Neural cell (in vitro differentiated cells): Measurements from ENCODE around the gene PTGES. TPM values are rescaled to one million over a fixed set of nuclear protein-coding genes. Genes with fewer than 3 reads are reported as not detected.

ENCODE experiments used
- H2AFZ ChIP-seq: fragments of 200-600, 300-800 bp; sonication (generic), shearing (Covaris generic); 2 replicates; pipeline ENCODE4 v1.6.0; 2014; ENCODE audit warnings: low read depth, mild to moderate bottlenecking, antibody characterized with exemption, low read length, moderate library complexity
- H3F3A ChIP-seq: fragments of 200-600 bp; shearing (Covaris generic); 2 replicates; pipeline ENCODE4 v1.6.1; 2016; ENCODE audit warnings: mild to moderate bottlenecking, moderate library complexity, mixed read lengths, antibody characterized with exemption, low read length; ENCODE audit not compliant: insufficient read depth, poor library complexity, severe bottlenecking
- H3K27ac ChIP-seq: fragments of 200-600, 300-800 bp; sonication (generic), shearing (Covaris generic); 2 replicates; pipeline ENCODE4 v1.5.1; 2014; ENCODE audit warnings: mild to moderate bottlenecking, low read length, moderate library complexity
- H3K27me3 ChIP-seq: fragments of 300-800, 200-600 bp; sonication (generic), shearing (Covaris generic); 2 replicates; pipeline ENCODE4 v1.6.0; 2014; ENCODE audit warnings: mild to moderate bottlenecking, low read depth, low read length, moderate library complexity; ENCODE audit not compliant: insufficient read depth
- H3K36me3 ChIP-seq: fragments of 300-800, 200-600 bp; sonication (generic), shearing (Covaris generic); 2 replicates; pipeline ENCODE4 v1.5.1; 2014; ENCODE audit warnings: mild to moderate bottlenecking, antibody characterized with exemption, low read length, moderate library complexity; ENCODE audit not compliant: insufficient read depth
- H3K4me2 ChIP-seq: fragments of 300-800, 200-600 bp; sonication (generic), shearing (Covaris generic); 2 replicates; pipeline ENCODE4 v1.6.0; 2014; ENCODE audit warnings: mild to moderate bottlenecking, low read length
- H3K4me3 ChIP-seq: fragments of 300-800, 200-600 bp; sonication (generic), shearing (Covaris generic); 2 replicates; pipeline ENCODE4 v1.5.1; 2014; ENCODE audit warnings: mild to moderate bottlenecking, low read length, moderate library complexity
- H3K79me2 ChIP-seq: fragments of 200-600 bp; shearing (Covaris generic); replicated peaks from 2 replicates; pipeline ENCODE4 v1.6.0; 2014; ENCODE audit warnings: mild to moderate bottlenecking, low read length, moderate library complexity; ENCODE audit not compliant: insufficient read depth
- H3K9ac ChIP-seq: fragments of 300-800, 200-600 bp; sonication (generic), shearing (Covaris generic); 2 replicates; pipeline ENCODE4 v1.6.1; 2016; ENCODE audit warnings: mild to moderate bottlenecking, low read length, mixed read lengths
- H3K9me2 ChIP-seq: fragments of 200-600 bp; shearing (Covaris generic); 2 replicates; pipeline ENCODE4 v1.6.1; 2016; ENCODE audit warnings: mild to moderate bottlenecking, low read length, mixed read lengths; ENCODE audit not compliant: insufficient read depth
- H3K9me3 ChIP-seq: fragments of 200-600, 300-800 bp; sonication (generic), shearing (Covaris generic); 2 replicates; pipeline ENCODE4 v1.6.1; 2016; ENCODE audit warnings: mild to moderate bottlenecking, mixed run types, low read length, moderate library complexity, mixed read lengths
- H4K20me1 ChIP-seq: fragments of 200-600 bp; shearing (Covaris generic); 2 replicates; pipeline ENCODE4 v1.6.1; 2016; ENCODE audit warnings: mild to moderate bottlenecking, mixed run types; ENCODE audit not compliant: insufficient read depth
- CTCF ChIP-seq: fragments of 450-650 bp; IDR thresholded peaks from 2 replicates; pipeline ENCODE4 v1.5.1; 2014; ENCODE audit warnings: antibody characterized with exemption, mild to moderate bottlenecking, moderate library complexity; ENCODE audit not compliant: poor library complexity, severe bottlenecking
- EP300 ChIP-seq: fragments of 450-650 bp; conservative IDR thresholded peaks from 2 replicates; pipeline ENCODE4 v1.6.1; 2014; ENCODE audit warnings: antibody characterized with exemption, mild to moderate bottlenecking, moderate library complexity; ENCODE audit not compliant: poor library complexity, severe bottlenecking
- EZH2 ChIP-seq: fragments of 200-600, 300-800 bp; shearing (Covaris generic), sonication (generic); IDR thresholded peaks from 2 replicates; pipeline ENCODE4 v1.6.1; 2014; ENCODE audit warnings: antibody characterized with exemption, low read length, borderline replicate concordance, mild to moderate bottlenecking; ENCODE audit not compliant: insufficient read depth, poor library complexity, severe bottlenecking
- MXI1 ChIP-seq: fragments of 450-650 bp; conservative IDR thresholded peaks from 2 replicates; pipeline ENCODE4 v1.6.1; 2014; ENCODE audit warnings: antibody characterized with exemption, mild to moderate bottlenecking; ENCODE audit not compliant: poor library complexity, severe bottlenecking
- POLR2AphosphoS5 ChIP-seq: IDR thresholded peaks from 2 replicates; pipeline ENCODE4 v1.6.1; 2012
- RAD21 ChIP-seq: fragments of 450-650 bp; conservative IDR thresholded peaks from 2 replicates; pipeline ENCODE4 v1.6.1; 2014; ENCODE audit warnings: antibody characterized with exemption, mild to moderate bottlenecking, moderate library complexity
- SMC3 ChIP-seq: fragments of 450-650 bp; conservative IDR thresholded peaks from 2 replicates; pipeline ENCODE4 v1.6.1; 2014; ENCODE audit warnings: antibody characterized with exemption, mild to moderate bottlenecking, moderate library complexity; ENCODE audit not compliant: poor library complexity
- TAF1 ChIP-seq: IDR thresholded peaks from 2 replicates; pipeline ENCODE4 v1.6.1; 2012; ENCODE audit warnings: low read depth
- polyA plus RNA-seq: library from polyadenylated mRNA; depleted of rRNA; stranded (reverse); fragments of >200 nt; gene quantifications from 2 replicates; pipeline ENCODE4 v1.2.3, GENCODE V29; 2014
- TF ChIP-seq, protein P1 (sequence below): IDR thresholded peaks from 2 replicates; pipeline ENCODE4 v1.6.1; 2012; ENCODE audit warnings: borderline replicate concordance

PTGES gene
- polyA plus RNA-seq, 1 donor from 2014 or later: 0.63 TPM

- Histone ChIP-seq H3F3A (no peaks in the 10 kb centered on the region), H3K27ac (no peak overlapping the region), H3K9me3 (no peaks in the 10 kb centered on the region), H3K9ac (no peak overlapping the region), H4K20me1 (no peaks in the 10 kb centered on the region), H3K9me2 (no peaks in the 10 kb centered on the region), H3K4me3 (no peak overlapping the region), H3K4me2 (no peak overlapping the region), H3K27me3 (no peaks in the 10 kb centered on the region), H3K79me2 (no peaks in the 10 kb centered on the region), H2AFZ (no peak overlapping the region), H3K36me3 (no peaks in the 10 kb centered on the region)
- TF ChIP-seq POLR2AphosphoS5 (no peak), EP300 (no peak), RAD21 (no peak), CTCF (no peak)
Measured at GRCh38 chr9:129778469-129778868, 25.6 kb upstream of the PTGES start.

DNA sequence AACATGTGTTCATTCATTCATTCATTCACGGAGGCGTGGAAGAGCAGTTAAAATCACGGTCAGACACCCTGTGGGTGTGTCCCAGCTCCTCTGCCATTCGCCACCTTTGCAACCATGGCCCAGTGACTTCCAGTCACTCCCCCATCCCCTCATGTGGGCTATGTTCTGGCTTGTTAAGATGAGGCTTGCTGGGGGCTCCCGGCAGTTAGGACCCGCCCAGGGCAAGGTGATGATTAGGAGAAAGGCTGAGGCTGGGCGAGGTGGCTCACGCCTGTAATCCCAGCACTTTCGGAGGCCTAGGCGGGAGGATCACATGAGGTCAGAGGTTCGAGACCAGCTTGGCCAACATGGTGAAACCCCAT lies 24.9 kb upstream of the PTGES start:
- Histone ChIP-seq H3K79me2 (no peaks in the 10 kb centered on the region), H3K4me2 (no peak overlapping the region), H3K9me2 (no peaks in the 10 kb centered on the region), H3K27me3 (no peaks in the 10 kb centered on the region), H3K9me3 (no peaks in the 10 kb centered on the region), H3K9ac (no peak overlapping the region), H4K20me1 (no peaks in the 10 kb centered on the region), H3F3A (no peaks in the 10 kb centered on the region), H2AFZ (no peak overlapping the region), H3K4me3 (no peak overlapping the region), H3K27ac (no peak overlapping the region), H3K36me3 (no peaks in the 10 kb centered on the region)
- no peak for TF ChIP-seq RAD21
- TF ChIP-seq EZH2: no peak
- TF ChIP-seq EP300: no peak
- TF ChIP-seq, protein P1, sequence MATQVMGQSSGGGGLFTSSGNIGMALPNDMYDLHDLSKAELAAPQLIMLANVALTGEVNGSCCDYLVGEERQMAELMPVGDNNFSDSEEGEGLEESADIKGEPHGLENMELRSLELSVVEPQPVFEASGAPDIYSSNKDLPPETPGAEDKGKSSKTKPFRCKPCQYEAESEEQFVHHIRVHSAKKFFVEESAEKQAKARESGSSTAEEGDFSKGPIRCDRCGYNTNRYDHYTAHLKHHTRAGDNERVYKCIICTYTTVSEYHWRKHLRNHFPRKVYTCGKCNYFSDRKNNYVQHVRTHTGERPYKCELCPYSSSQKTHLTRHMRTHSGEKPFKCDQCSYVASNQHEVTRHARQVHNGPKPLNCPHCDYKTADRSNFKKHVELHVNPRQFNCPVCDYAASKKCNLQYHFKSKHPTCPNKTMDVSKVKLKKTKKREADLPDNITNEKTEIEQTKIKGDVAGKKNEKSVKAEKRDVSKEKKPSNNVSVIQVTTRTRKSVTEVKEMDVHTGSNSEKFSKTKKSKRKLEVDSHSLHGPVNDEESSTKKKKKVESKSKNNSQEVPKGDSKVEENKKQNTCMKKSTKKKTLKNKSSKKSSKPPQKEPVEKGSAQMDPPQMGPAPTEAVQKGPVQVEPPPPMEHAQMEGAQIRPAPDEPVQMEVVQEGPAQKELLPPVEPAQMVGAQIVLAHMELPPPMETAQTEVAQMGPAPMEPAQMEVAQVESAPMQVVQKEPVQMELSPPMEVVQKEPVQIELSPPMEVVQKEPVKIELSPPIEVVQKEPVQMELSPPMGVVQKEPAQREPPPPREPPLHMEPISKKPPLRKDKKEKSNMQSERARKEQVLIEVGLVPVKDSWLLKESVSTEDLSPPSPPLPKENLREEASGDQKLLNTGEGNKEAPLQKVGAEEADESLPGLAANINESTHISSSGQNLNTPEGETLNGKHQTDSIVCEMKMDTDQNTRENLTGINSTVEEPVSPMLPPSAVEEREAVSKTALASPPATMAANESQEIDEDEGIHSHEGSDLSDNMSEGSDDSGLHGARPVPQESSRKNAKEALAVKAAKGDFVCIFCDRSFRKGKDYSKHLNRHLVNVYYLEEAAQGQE: no peak
- no peak for TF ChIP-seq POLR2AphosphoS5
- no peak for TF ChIP-seq TAF1
- no peak for TF ChIP-seq SMC3
- TF ChIP-seq MXI1: no peak
- TF ChIP-seq CTCF: no peak
